ENCODE data around the gene EBNA1BP2.

DNA sequence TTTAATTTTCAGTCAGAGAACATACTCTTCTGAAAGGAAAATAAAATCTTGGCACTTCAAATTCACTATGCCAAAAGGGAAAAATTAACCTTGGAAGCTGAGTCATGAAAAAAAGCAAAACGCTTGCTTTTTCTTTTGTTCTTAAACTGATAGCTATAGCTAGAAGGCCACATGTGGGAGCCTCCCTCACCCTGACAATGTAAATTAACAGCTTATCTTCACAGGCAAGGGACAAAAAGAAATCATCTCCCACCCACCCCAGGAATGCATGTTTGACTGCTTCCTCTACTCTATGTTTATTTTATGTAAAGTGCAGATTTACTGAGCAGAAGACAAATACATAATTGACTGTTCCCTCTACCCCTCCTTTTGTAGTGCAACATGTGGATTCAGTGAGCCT lies 38.0 kb downstream of the EBNA1BP2 start:
- TF ChIP-seq CTCF (IDR thresholded peaks at IDR 0.05; ENCODE audit: insufficient read depth, low read depth, low read length) (no peak), EZH2 (IDR thresholded peaks at IDR 0.05; ENCODE audit: insufficient read depth, low read length) (no peak)
